Suppressor macrophage treated with lipopolysaccharide for 1 hour (primary cell): Measurements from ENCODE around the gene ULBP3.
A peak's percentile ranks its signal among the peaks of the same experiment; 100 is the strongest.

Experiments
- DNase-seq, 3 donors: peaks; one replicate each; pipeline ENCODE4 v3.0.0-alpha.2; 2020 to 2022

The ULBP3 gene

GRCh38 chr6:150068720-150069648 lies at the start of gene ULBP3:
TSS of gene ULBP3 (minus strand) at chr6:150069121. CDS start at chr6:150069066, 55 bp downstream.
- DNase-seq: peak; percentile 92 to 95 (median 92)

- no peak for DNase-seq
These were observed 49.7 kb upstream of the ULBP3 start for GRCh38 chr6:150118627-150119026.

- no peak for DNase-seq
These were observed 49.3 kb upstream of the ULBP3 start for GRCh38 chr6:150118203-150118602.

- DNase-seq: no peak
These were observed 47.4 kb upstream of the ULBP3 start for GRCh38 chr6:150116200-150116800.

- no peak for DNase-seq
These were observed 46.8 kb upstream of the ULBP3 start for GRCh38 chr6:150115769-150116168.

- peak in 2 of 3 donors; percentile 3 to 8 for DNase-seq
These were observed 43.3 kb upstream of the ULBP3 start for GRCh38 chr6:150112233-150112632.

GRCh38 chr6:150102750-150103270 lies 33.9 kb upstream of the ULBP3 start:
- no peak for DNase-seq

- DNase-seq: no peak
These were observed 31.8 kb upstream of the ULBP3 start for GRCh38 chr6:150100745-150101144.

- no peak for DNase-seq
These were observed 31.0 kb upstream of the ULBP3 start for GRCh38 chr6:150099953-150100352.

- DNase-seq: no peak
These were observed 30.6 kb upstream of the ULBP3 start for GRCh38 chr6:150099546-150099945.

GRCh38 chr6:150098155-150098554 lies 29.2 kb upstream of the ULBP3 start:
- no peak for DNase-seq

GRCh38 chr6:150093397-150093796 lies 24.5 kb upstream of the ULBP3 start:
- no peak for DNase-seq

- no peak for DNase-seq
These were observed 22.6 kb upstream of the ULBP3 start for GRCh38 chr6:150091476-150091875.

- DNase-seq: no peak
These were observed 21.4 kb upstream of the ULBP3 start for GRCh38 chr6:150090328-150090727.

GRCh38 chr6:150088481-150089154 lies 19.7 kb upstream of the ULBP3 start:
- DNase-seq: no peak

- DNase-seq: no peak
These were observed 18.4 kb upstream of the ULBP3 start for GRCh38 chr6:150087336-150087735.

- no peak for DNase-seq
These were observed 17.1 kb upstream of the ULBP3 start for GRCh38 chr6:150086026-150086425.

GRCh38 chr6:150084426-150084825 lies 15.5 kb upstream of the ULBP3 start:
- DNase-seq: no peak

GRCh38 chr6:150083839-150084238 lies 14.9 kb upstream of the ULBP3 start:
- no peak for DNase-seq

GRCh38 chr6:150081702-150082101 lies 12.8 kb upstream of the ULBP3 start:
- DNase-seq: no peak

- no peak for DNase-seq
These were observed 10.7 kb upstream of the ULBP3 start for GRCh38 chr6:150079604-150080003.

- DNase-seq: no peak
These were observed 9.9 kb upstream of the ULBP3 start for GRCh38 chr6:150078788-150079187.

- DNase-seq: no peak
These were observed 7.4 kb upstream of the ULBP3 start for GRCh38 chr6:150076196-150076893.
